ENCODE results near the gene NELFA.

DNA sequence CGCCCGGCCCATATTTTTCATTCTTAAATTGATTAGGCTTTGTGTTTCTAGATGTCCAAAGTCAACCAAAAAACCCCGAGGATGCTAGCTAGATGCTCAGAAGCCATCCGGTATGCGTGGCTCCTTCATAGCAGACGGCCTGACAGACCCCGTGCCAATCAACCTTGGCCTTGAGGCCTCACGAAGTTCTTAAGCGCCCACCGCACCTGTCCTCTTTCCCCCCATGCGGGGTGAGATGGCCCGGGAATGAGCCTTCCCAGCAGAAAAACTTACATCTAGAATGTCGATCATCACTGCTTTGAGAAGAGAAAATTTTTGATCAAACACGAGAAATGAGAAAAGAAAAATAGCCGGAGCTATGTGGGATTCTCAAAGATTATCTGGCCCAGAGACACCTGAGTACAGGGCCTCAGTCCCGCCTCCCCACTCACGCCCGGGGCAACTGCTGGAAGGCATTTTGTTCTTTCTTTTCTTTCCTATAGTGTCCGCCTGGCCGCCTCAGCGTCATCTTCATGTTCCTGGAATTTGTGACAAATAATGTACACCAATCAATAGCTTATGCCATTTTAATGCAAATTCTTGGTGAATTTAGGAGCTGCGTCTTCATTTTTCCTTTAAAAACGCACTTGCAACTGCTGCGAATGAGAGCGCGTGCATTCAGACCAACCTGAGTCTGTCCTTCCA lies 48.8 kb upstream of the NELFA start:
- TF ChIP-seq CTCF (conservative IDR thresholded peaks at IDR 0.05; ENCODE audit: low read depth, low read length) (no peak), POLR2A (IDR thresholded peaks at IDR 0.05; ENCODE audit: low read depth, low read length) (no peak), CEBPB (IDR thresholded peaks at IDR 0.05; ENCODE audit: low read depth, low read length) (no peak), SMC3 (IDR thresholded peaks at IDR 0.05; ENCODE audit: low read depth, low read length) (no peak)
- TF ChIP-seq, protein P1, sequence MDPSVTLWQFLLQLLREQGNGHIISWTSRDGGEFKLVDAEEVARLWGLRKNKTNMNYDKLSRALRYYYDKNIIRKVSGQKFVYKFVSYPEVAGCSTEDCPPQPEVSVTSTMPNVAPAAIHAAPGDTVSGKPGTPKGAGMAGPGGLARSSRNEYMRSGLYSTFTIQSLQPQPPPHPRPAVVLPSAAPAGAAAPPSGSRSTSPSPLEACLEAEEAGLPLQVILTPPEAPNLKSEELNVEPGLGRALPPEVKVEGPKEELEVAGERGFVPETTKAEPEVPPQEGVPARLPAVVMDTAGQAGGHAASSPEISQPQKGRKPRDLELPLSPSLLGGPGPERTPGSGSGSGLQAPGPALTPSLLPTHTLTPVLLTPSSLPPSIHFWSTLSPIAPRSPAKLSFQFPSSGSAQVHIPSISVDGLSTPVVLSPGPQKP (IDR thresholded peaks at IDR 0.05; ENCODE audit: borderline replicate concordance, low read depth, low read length), result no peak
